H1 (cell line): ENCODE results near the gene SHROOM4. TPM values are rescaled to one million over a fixed set of nuclear protein-coding genes. Genes with fewer than 3 reads are reported as not detected.

Experiments used
- MAX ChIP-seq: IDR thresholded peaks from 2 replicates; pipeline ENCODE4 v1.6.1; 2012; ENCODE audit warnings: inconsistent platforms
- ZNF274 ChIP-seq: IDR thresholded peaks from 2 replicates; pipeline ENCODE4 v1.7.0; 2012; ENCODE audit warnings: low read length, borderline replicate concordance; ENCODE audit errors: extremely low read depth
- polyA plus RNA-seq, 7 experiments: library from polyadenylated mRNA; depleted of rRNA in 3 of 7; stranded (reverse) in 5 of 7; unstranded in 2 of 7; fragments of >200 nt in 5 of 7; fragments of 200-250 nt in 2 of 7; gene quantifications; 1 replicate in 5 of 7; 2 replicates in 1 of 7; 4 replicates in 1 of 7; pipeline versions ENCODE4 v1.2.1 to v1.2.3, GENCODE V29; 2011 to 2013; ENCODE audit warnings: missing spikeins in 2 of 7, mixed read lengths in 2 of 7
- total RNA-seq: library from RNA; stranded (reverse); fragmentation: NEBNext Ultra II Directional; extraction: Animal tissue kit (Norgen Biotek cat#: 25700); gene quantifications from 2 replicates; pipeline ENCODE4 v1.2.1, GENCODE V29; 2021

The SHROOM4 gene
- total and polyA plus RNA-seq, 2 of the 8 experiments (the other 6 are each of a cell fraction or from before 2014, with no cell fraction given) = 1.6 to 5.6 TPM

GRCh38 chrX:50581405-50581804, 232.6 kb downstream of the SHROOM4 start (continued):
- TF ChIP-seq MAX = no peak
- TF ChIP-seq ZNF274 = no peak
